ENCODE data around the gene DNMT3A. TPM values are rescaled to one million over a fixed set of nuclear protein-coding genes. Genes with fewer than 3 reads are reported as not detected.

Gene DNMT3A
- polyA plus RNA-seq, 5 donors, result 77.8 to 107 (median 97.1) TPM

DNA sequence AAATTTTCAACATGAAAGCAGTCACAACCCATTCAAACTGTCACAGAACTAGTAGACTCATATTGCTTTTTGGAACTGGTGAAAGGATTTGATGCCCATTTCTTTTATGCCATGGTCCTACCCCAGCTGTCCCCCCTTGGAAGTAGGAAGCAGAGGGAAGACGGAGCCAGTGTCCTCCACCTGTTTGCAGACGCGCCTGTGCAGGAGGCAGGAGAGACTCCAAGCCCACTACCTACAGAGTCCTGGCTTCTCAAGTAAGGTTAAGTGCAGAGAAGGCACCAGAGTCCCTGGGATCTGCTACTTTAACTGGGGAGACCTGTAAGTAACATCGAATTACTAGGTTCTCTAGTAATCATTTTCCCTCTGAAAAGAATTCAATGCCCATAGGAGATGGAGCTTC is 32.7 kb upstream of the DNMT3A start:
- DNase-seq, result no peak

- DNase-seq, result no peak
These were observed 31.7 kb upstream of the DNMT3A start for GRCh38 chr2:25373269-25373981.

DNA sequence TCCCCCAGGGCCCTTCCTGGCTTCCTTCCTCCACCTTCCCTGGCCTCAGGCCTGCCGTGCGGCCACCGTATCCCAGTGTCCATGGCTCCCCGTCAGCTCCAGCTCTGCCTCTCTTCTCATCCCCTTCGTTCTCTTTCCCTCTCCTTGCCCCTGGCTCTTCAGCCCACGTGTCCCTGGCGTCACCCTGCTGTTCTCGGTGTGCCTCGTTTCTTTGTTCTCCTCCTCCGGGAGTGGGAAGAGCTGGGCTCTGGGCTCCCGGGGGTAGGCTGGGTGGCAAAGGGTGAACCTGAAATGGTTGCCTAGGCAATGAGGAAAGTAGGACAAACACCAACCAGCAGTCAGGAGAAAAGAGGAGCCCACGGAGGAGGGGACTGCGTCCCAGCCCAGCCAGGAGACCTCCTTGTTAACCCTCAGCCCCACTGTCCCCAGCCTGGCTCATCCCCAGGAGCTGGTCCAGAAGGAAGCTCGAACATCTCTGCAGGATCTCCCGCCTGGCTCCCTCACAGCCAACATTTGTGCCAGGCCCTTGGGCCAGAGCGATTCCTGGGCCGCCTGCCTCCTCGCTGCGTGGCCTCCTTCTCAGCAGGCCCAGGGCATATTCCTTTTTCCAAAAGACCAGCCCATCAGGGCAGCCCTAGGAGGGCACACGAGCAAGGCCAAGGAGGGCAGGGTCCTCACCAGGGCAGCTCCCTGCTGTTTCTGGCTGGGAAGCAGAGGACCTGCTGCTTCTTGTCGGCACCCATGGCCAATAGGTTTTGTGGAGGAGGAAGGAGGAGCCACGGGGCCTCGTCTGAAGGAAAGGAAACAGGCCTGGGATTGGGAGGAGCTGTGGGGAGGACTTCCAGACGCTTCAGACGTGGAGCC is 30.9 kb upstream of the DNMT3A start:
- no peak for DNase-seq

DNA sequence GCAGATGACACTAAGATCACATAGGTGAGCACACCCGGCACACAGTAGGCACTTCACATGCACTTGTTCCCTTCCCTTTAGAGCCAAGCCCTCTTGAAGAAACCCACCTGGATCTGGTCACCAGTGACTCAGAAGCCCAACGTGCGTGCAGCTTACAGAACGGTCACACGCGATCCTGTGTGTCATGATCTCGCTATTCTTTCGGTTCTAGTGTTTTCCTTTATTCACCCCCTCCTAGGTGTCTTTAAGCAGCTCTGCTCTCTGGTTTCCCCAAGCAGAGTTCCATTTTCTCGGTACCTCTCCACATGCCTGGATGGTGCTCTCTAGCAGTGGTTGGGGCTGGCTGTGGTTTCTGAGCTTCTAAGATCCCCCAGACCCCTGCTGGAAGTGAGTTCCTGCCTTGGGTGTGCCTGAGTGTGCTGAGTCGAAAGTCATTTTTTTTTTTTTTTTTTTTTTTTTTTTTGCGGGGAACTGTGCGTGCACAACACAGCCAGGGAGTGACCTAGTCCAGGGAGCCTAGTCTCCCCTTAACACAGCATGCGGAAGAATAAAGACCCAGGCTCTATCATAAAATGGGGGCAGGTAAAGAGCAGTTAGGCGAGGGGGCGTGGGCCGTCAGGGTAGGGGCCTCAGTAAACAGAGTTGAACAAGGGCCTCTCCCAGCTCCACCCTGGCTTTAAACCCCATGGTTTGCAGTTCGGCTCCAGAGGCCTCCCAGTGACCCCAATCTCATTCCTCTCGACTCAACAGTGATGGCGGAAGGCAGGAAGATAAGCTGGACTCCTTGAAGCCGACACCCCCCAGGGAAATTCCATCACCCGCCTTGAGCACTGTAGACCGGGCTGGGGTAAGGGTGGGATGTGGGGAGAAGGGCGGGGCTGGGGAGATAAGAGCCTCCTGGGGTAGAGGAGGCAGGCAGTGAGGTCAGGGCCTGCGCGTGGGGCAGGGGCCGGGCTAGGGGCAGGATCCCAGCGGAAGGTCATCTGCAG is 29.8 kb upstream of the DNMT3A start:
- peak in 1 of 2 donors; percentile 37 for DNase-seq

DNA sequence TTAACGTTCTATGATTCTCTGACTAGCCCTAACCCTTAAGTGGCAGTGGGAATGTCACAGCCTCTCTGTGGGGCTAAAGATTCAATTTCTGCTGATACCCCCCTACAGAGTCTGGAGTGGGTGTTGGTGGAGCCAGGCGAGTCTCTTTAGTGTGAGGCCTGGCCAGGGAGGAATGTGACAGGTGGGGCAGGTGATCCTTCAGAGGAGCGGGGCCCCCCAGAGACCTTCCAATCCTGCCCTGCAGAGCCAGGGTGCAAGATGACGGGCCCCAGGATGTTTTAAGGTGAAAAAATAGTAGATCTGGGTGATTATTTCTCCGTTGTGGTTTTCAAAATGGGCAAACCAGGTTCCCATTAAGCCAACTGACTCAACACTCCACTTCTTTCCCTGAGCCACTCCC is 28.2 kb upstream of the DNMT3A start:
- no peak for DNase-seq

DNA sequence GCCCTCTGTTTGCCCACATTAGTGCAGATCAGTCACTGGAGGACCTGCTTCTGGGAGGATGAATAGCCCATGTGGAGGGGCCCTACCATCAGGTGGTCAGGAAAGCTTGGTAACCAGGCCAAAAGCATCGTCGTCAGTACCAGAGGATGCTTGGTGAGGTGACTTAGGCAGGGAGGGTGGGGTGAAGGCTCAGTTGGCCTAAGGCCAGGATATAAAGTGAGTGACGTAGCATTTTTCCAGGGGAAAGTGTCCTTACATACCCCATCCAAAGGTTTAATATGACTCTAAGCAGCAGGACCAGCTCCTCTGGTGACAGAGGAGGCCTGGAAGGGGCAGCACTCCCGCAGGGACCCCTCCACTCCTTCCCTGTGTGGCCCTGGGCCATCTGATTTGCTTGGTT is 27.7 kb upstream of the DNMT3A start:
- no peak for DNase-seq

DNA sequence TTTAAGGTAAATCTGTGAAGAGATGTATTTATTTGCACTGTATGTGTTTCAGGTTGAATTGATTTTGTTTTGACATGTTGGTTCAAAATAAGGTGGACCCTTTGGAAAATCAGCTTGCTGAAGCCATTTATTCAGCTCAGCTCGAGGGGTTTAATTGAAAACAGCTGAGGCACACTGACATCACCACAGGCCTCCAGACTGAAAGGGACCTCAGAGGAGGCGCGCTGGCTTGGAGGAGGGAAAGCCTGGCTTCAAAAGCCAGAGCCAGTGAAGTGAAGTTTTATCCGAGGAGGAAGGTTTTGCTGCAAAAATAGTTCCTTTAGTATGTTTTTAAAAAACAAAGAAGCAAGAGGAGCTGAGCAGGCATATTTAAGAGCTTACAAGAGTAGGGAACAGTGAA is 26.9 kb upstream of the DNMT3A start:
- no peak for DNase-seq

GRCh38 chr2:25367296-25367695 is 25.6 kb upstream of the DNMT3A start:
- no peak for DNase-seq

GRCh38 chr2:25366629-25367028 is 24.9 kb upstream of the DNMT3A start:
- no peak for DNase-seq

DNA sequence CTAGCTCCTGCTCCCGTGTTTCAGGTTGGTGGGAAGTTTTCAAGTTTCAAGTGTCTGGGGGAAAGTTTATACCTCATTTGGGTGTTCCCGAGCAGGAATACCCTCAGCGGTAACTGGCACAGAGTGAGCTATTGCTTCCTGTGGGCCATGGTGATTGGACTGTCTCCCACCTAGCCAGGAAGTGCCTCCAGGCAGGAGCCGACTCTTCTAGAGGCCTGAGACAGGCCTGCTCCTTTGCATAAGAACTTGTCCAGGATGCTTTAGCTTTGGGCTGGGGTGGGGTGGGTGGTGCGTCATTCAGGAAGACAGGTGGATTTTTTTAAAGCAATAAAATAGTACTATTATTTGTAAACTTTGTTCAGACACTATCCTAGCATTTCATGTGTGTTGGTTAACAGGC is 23.5 kb upstream of the DNMT3A start:
- DNase-seq, result no peak

GRCh38 chr2:25363733-25364132 is 22.0 kb upstream of the DNMT3A start:
- DNase-seq, result no peak

GRCh38 chr2:25362434-25363145 is 20.9 kb upstream of the DNMT3A start:
- no peak for DNase-seq

DNA sequence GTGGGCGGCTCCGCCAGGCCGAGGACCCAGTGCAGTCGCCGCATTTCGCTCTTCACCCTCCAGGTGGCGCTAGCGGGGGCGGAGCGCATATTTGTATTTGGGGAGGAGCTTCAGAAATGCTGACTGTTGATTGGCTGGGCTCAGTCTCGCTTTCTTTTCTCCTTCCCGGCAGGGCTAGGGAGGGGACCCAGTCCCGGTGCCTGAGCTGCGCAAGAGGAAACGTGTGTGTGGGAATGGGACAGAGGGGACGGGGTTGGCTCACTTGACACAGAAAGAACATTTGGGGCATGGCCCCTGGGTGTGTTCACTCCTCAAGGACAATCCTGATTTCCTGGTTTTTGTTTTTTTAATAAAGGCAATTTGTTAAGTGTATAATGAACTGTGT is 20.3 kb upstream of the DNMT3A start:
- DNase-seq, result peak; percentile 92 to 95

GRCh38 chr2:25361261-25362048 is 19.7 kb upstream of the DNMT3A start:
- DNase-seq, result no peak

GRCh38 chr2:25358836-25359235 is 17.1 kb upstream of the DNMT3A start:
- no peak for DNase-seq

- no peak for DNase-seq
These were observed 16.6 kb upstream of the DNMT3A start for GRCh38 chr2:25358249-25358815.

GRCh38 chr2:25356088-25356487 is 14.4 kb upstream of the DNMT3A start:
- DNase-seq, result no peak

- DNase-seq, result no peak
These were observed 13.5 kb upstream of the DNMT3A start for GRCh38 chr2:25355270-25355669.

GRCh38 chr2:25354116-25354515 is 12.4 kb upstream of the DNMT3A start:
- no peak for DNase-seq

DNA sequence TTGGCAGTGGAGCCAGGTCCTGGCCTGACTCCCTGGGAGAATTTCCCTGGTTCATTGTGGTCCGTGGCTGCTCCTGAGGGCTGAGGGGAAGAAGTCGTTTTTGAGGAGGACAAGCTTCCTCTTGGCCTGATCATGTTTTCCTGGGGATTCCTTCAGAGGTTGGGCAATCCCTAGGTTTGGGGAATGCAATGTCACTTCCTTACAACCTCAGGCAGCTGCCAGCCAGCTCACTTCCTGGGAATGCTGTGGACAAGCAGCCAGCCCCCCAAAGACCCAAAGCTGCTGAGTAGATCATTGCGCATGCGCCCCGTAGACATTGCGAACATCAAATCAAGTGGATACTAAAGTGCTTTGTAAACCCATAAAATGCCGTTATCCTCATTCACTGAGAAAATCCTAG is 7.7 kb upstream of the DNMT3A start:
- DNase-seq, result no peak

Measured in right lung (tissue), 5 donors.